ENCODE data around the gene SNRPA.
A peak's percentile ranks its signal among the peaks of the same experiment; 100 is the strongest.
"Not testable (repeated sequence)": the region's sequence is repeated elsewhere in the genome, so short reads cannot be mapped to it uniquely, and the experiment has no call there.

The SNRPA gene

GRCh38 chr19:40747536-40747935 is 3.5 kb upstream of the SNRPA start:
- DNase-seq = no peak

- DNase-seq = peak; percentile 99
Measured at GRCh38 chr19:40750058-40750873, 737 bp upstream of the SNRPA start, which contains the start of gene ACTMAP. Gene ACTMAP (minus strand): TSS chr19:40750477. CDS start chr19:40749803, 674 bp downstream.

GRCh38 chr19:40752257-40752781 is 1.3 kb downstream of the SNRPA start:
- DNase-seq = no peak

- DNase-seq = peak; percentile 33
Measured at GRCh38 chr19:40754611-40755247, 3.7 kb downstream of the SNRPA start.

GRCh38 chr19:40755248-40755624 is 4.2 kb downstream of the SNRPA start:
- DNase-seq = no peak

- no peak for DNase-seq
Measured at GRCh38 chr19:40755791-40756190, 4.8 kb downstream of the SNRPA start.

- no peak for DNase-seq
Measured at GRCh38 chr19:40756502-40757110, 5.6 kb downstream of the SNRPA start.

GRCh38 chr19:40758491-40758890 is 7.5 kb downstream of the SNRPA start:
- no peak for DNase-seq

GRCh38 chr19:40759352-40759751 is 8.3 kb downstream of the SNRPA start:
- DNase-seq = no peak

GRCh38 chr19:40762754-40763470 is 11.9 kb downstream of the SNRPA start:
- DNase-seq = no peak

GRCh38 chr19:40763526-40763925 is 12.5 kb downstream of the SNRPA start:
- DNase-seq = no peak

GRCh38 chr19:40763963-40764362 is 13.0 kb downstream of the SNRPA start:
- no peak for DNase-seq

GRCh38 chr19:40766385-40766784 is 15.4 kb downstream of the SNRPA start:
- DNase-seq = not testable (repeated sequence)

GRCh38 chr19:40768869-40769268 is 17.9 kb downstream of the SNRPA start:
- no peak for DNase-seq

GRCh38 chr19:40771101-40771862 is 20.3 kb downstream of the SNRPA start:
- DNase-seq = not testable (repeated sequence)

- no peak for DNase-seq
Measured at GRCh38 chr19:40774916-40775631, 24.1 kb downstream of the SNRPA start, which contains the start of gene MIA. Gene MIA (plus strand): TSS chr19:40775521. CDS start chr19:40775543, 22 bp downstream.

- no peak for DNase-seq
Measured at GRCh38 chr19:40775632-40776022, 24.6 kb downstream of the SNRPA start.

GRCh38 chr19:40776364-40776763 is 25.4 kb downstream of the SNRPA start:
- DNase-seq = no peak

- peak; percentile 88 for DNase-seq
Measured at GRCh38 chr19:40776932-40777644, 26.1 kb downstream of the SNRPA start.

GRCh38 chr19:40777645-40777936 is 26.6 kb downstream of the SNRPA start:
- DNase-seq = no peak
